Activated naive CD8-positive, alpha-beta T cell treated with anti-CD3 and anti-CD28 coated beads for 36 hours (primary cell): ENCODE results near the gene VWC2L. TPM values are rescaled to one million over a fixed set of nuclear protein-coding genes. Genes with fewer than 3 reads are reported as not detected.

Experiments
- DNase-seq: peaks from one replicate; pipeline ENCODE4 v3.0.0; 2021
- H3K27ac Mint-ChIP-seq: one replicate; pipeline ENCODE4 v1.8.0; 2022; ENCODE audit warnings: mild to moderate bottlenecking, moderate library complexity, mixed read lengths
- H3K27me3 Mint-ChIP-seq: one replicate; pipeline ENCODE4 v1.8.0; 2022; ENCODE audit warnings: mild to moderate bottlenecking, mixed read lengths
- H3K36me3 Mint-ChIP-seq: one replicate; pipeline ENCODE4 v1.8.0; 2021; ENCODE audit warnings: mild to moderate bottlenecking, mixed read lengths
- H3K4me1 Mint-ChIP-seq: one replicate; pipeline ENCODE4 v1.8.0; 2021; ENCODE audit warnings: mixed read lengths
- H3K4me3 Mint-ChIP-seq: one replicate; pipeline ENCODE4 v1.8.0; 2022; ENCODE audit warnings: mild to moderate bottlenecking, moderate library complexity, mixed read lengths
- H3K9me3 Mint-ChIP-seq: one replicate; pipeline ENCODE4 v1.8.0; 2022; ENCODE audit warnings: mixed read lengths
- total RNA-seq, 2 experiments: library from RNA; stranded (reverse); gene quantifications; one replicate each; pipeline ENCODE4 v1.2.3, GENCODE V29; 2021

The VWC2L gene
- total RNA-seq, 2 experiments from 2014 or later: not detected

DNA sequence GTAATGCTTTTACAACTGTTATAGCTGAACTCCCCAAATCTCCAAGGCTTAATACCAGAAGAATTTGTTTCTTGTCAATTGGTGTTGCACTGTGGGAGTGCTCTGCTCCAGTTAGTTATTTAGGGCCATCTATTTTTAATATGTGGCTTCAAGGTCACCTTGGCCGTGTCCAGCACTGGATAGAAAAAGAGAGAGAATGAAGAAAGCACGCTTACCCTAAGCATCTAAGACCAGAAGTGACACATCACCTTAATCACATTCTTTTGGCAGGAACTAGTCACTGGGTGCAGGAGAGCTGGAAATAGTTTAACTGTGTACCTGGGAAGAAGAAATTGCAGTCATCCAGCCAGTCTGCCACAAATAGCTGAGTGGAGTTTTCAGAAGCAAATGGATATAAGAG is 78.8 kb downstream of the VWC2L start:
- no peaks in the 10 kb centered on the region for H3K36me3 Mint-ChIP-seq
- DNase-seq: no peak
- H3K27ac Mint-ChIP-seq: no peak overlapping the region
- H3K4me3 Mint-ChIP-seq: no peak overlapping the region
- H3K9me3 Mint-ChIP-seq: no peaks in the 10 kb centered on the region
- no peaks in the 10 kb centered on the region for H3K27me3 Mint-ChIP-seq
- no peaks in the 10 kb centered on the region for H3K4me1 Mint-ChIP-seq

GRCh38 chr2:214492152-214492551 is 81.3 kb downstream of the VWC2L start:
- H3K4me1 Mint-ChIP-seq: no peaks in the 10 kb centered on the region

DNA sequence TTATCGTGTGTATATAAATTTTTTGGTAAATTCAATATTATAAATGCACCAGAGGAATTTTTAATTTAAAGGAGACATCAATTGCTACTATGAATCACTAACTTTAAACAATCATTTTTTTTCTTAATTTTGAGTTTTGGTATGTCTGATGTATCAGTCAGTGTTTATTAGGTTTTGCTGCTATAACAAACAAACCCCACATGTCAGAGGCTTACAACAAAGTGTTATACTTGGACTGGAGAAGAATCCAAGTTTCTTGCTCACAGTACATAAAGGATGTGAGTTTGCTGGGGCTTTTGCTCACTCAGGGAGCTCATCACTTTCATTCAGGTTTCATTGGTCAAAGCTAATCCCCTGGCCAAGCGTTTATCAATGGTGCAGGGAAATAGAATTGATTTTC is 81.8 kb downstream of the VWC2L start:
- Mint-ChIP-seq H3K9me3 (no peaks in the 10 kb centered on the region), H3K27me3 (no peaks in the 10 kb centered on the region), H3K27ac (no peak overlapping the region), H3K36me3 (no peaks in the 10 kb centered on the region), H3K4me1 (no peaks in the 10 kb centered on the region), H3K4me3 (no peak overlapping the region)
- DNase-seq: no peak

More at GRCh38 chr2:214492152-214492551, 81.3 kb downstream of the VWC2L start:
- Mint-ChIP-seq H3K4me3 (no peak overlapping the region), H3K36me3 (no peaks in the 10 kb centered on the region), H3K27me3 (no peaks in the 10 kb centered on the region), H3K27ac (no peak overlapping the region), H3K9me3 (no peaks in the 10 kb centered on the region)
- DNase-seq: no peak

GRCh38 chr2:214497489-214497888 is 86.6 kb downstream of the VWC2L start:
- no peaks in the 10 kb centered on the region for H3K4me1 Mint-ChIP-seq
- H3K36me3 Mint-ChIP-seq: no peaks in the 10 kb centered on the region
- H3K4me3 Mint-ChIP-seq: no peak overlapping the region
- H3K9me3 Mint-ChIP-seq: no peaks in the 10 kb centered on the region
- no peak overlapping the region for H3K27ac Mint-ChIP-seq
- DNase-seq: no peak
- H3K27me3 Mint-ChIP-seq: no peaks in the 10 kb centered on the region

GRCh38 chr2:214503568-214503967 is 92.7 kb downstream of the VWC2L start:
- Mint-ChIP-seq H3K27me3 (peaks cover 5% of the 10 kb centered on the region), H3K4me1 (no peaks in the 10 kb centered on the region), H3K9me3 (no peaks in the 10 kb centered on the region), H3K4me3 (no peak overlapping the region), H3K36me3 (no peaks in the 10 kb centered on the region), H3K27ac (no peak overlapping the region)
- DNase-seq: no peak

DNA sequence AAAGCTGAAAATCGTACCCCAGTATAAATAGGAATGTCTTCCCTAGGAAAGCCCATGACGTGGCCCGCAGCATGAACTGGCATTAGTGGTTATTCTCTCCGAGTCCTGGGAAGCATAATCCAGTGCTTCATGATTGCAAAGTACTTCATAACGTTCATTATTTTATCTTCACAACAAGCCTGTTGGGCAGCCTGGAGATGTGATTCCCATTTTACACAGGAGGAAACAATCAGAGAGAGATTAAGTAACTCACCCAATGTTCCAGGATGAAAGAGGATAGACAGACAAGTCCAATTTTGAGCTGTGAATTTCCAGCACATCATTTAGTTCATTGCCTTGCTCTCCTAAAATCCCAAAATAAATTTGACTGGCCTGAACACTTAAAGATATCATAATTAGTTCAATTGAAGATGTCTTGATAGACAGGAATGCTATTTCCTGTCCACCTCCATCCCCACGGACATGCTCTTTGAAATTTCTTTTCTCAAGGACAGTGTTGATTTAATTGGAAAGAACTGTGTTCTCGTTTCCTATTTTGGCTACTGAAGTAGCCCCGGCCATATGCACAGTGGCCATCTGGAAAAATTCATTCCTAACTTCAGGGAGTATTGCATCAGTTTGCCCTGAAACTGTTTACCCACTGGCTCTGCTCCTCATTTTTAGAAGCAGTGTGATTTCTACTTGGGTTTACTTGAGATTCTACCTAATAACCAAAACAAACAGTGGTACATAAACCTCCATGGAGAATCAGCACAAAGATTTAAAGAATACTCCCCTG is 93.9 kb downstream of the VWC2L start:
- H3K27me3 Mint-ChIP-seq: peaks cover 5% of the 10 kb centered on the region
- no peaks in the 10 kb centered on the region for H3K9me3 Mint-ChIP-seq
- no peak for DNase-seq
- H3K4me3 Mint-ChIP-seq: no peak overlapping the region
- no peaks in the 10 kb centered on the region for H3K4me1 Mint-ChIP-seq
- no peaks in the 10 kb centered on the region for H3K36me3 Mint-ChIP-seq
- no peak overlapping the region for H3K27ac Mint-ChIP-seq

DNA sequence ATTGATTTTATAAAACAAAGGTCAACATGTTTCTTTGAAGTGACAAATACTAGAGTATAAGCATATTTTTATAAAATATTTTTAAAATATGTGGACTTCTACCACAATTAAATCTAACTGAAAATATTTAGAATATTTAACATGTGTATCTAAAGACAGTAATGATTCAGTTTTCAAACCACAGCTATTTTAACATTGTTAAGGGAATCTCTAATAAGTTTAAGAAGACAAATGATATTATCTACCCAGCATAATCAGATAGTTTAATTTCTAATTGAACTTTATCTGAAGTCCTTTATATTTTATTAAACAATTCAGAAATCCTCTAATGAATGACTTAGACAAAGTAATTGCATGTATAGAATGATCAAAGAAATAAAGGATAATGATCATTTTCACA is 96.2 kb downstream of the VWC2L start:
- no peak for DNase-seq
- peaks cover 9% of the 10 kb centered on the region for H3K27me3 Mint-ChIP-seq
- no peak overlapping the region for H3K27ac Mint-ChIP-seq

DNA sequence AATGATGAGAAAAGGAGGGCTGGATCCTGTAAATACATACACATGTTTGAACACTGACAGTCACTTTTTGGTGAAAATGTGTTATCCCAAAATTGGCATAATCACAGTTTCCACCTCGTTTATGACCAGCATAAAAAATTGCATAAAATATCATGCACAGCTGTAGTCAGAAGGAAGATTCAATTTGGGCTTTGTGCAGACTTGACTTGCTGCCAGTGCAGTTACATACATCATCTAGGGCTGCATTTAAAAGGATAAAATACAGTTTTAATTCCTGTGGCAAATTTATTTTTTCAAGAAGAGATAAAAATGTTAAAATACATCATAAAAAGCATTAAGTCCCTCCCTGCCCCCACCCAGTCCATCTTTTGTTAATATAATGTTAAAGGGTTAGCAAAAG is 103.8 kb downstream of the VWC2L start:
- DNase-seq: no peak
- Mint-ChIP-seq H3K4me3 (no peak overlapping the region), H3K36me3 (no peaks in the 10 kb centered on the region), H3K27ac (no peak overlapping the region), H3K4me1 (no peaks in the 10 kb centered on the region), H3K9me3 (no peaks in the 10 kb centered on the region), H3K27me3 (peaks cover 4% of the 10 kb centered on the region)

More for the DNA sequence above, 96.2 kb downstream of the VWC2L start:
- H3K9me3 Mint-ChIP-seq: no peaks in the 10 kb centered on the region
- H3K36me3 Mint-ChIP-seq: no peaks in the 10 kb centered on the region
- no peak overlapping the region for H3K4me3 Mint-ChIP-seq
- H3K4me1 Mint-ChIP-seq: no peaks in the 10 kb centered on the region

GRCh38 chr2:214515111-214515510 is 104.3 kb downstream of the VWC2L start:
- no peak overlapping the region for H3K4me3 Mint-ChIP-seq
- no peaks in the 10 kb centered on the region for H3K9me3 Mint-ChIP-seq
- DNase-seq: no peak
- peaks cover 4% of the 10 kb centered on the region for H3K27me3 Mint-ChIP-seq
- no peak overlapping the region for H3K27ac Mint-ChIP-seq
- no peaks in the 10 kb centered on the region for H3K4me1 Mint-ChIP-seq
- no peaks in the 10 kb centered on the region for H3K36me3 Mint-ChIP-seq

DNA sequence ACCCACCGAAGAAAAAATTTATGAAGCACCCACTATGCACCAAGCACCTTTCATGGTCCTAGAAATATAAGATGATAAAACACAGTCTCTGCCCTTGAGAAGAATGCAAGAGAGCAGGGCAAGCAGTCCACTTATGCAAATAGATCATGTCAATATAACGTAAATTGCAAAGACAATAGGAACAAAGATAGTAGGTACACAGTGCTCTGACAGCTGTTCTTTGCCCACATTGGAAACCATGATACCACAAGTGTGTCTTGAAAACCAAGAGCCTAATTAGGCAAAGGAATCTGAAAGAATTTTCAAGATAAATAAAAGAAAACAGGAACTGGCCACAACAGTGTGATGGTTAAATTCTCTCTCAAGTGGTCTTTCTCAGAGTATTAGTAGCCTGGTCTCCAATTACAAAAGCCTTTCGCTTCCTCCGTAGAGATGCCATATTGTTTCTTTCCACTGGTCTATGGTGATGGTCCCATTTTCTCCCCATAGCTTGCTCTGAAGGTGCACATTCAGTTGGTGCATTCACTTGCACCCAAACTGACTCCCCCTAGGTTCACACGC is 108.5 kb downstream of the VWC2L start:
- H3K27me3 Mint-ChIP-seq: no peaks in the 10 kb centered on the region

DNA sequence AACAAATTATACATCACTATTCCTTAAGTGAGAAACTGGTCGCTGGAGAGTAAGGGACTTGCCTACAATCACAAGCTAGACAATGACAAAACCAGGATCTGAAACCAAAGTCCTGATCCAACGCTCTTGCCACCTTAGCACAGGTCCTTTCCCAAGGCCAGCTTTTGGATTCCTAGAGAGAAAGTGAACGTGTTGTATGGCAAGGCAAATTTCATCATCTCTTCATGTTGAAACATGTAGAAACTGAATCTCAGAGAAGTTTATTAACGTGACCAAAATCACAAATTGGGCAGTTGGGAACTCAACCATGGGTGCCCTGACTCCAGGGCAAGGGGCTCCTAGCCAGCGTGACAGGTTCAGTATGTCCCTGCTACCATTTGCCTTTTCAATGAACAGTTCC is 118.2 kb downstream of the VWC2L start:
- H3K36me3 Mint-ChIP-seq: no peaks in the 10 kb centered on the region
- DNase-seq: no peak
- no peaks in the 10 kb centered on the region for H3K27me3 Mint-ChIP-seq
- no peak overlapping the region for H3K4me3 Mint-ChIP-seq
- no peak overlapping the region for H3K27ac Mint-ChIP-seq
- no peaks in the 10 kb centered on the region for H3K4me1 Mint-ChIP-seq
- H3K9me3 Mint-ChIP-seq: peaks cover 1% of the 10 kb centered on the region

More for the DNA sequence above, 108.5 kb downstream of the VWC2L start:
- Mint-ChIP-seq H3K4me3 (no peak overlapping the region), H3K9me3 (no peaks in the 10 kb centered on the region), H3K4me1 (no peaks in the 10 kb centered on the region), H3K36me3 (no peaks in the 10 kb centered on the region), H3K27ac (no peak overlapping the region)
- DNase-seq: no peak

- H3K27me3 Mint-ChIP-seq: no peaks in the 10 kb centered on the region
- H3K9me3 Mint-ChIP-seq: peaks cover 1% of the 10 kb centered on the region
- H3K27ac Mint-ChIP-seq: no peak overlapping the region
- no peaks in the 10 kb centered on the region for H3K4me1 Mint-ChIP-seq
- DNase-seq: no peak
- H3K4me3 Mint-ChIP-seq: no peak overlapping the region
- H3K36me3 Mint-ChIP-seq: no peaks in the 10 kb centered on the region
Observed at GRCh38 chr2:214529514-214529913, 118.7 kb downstream of the VWC2L start.

DNA sequence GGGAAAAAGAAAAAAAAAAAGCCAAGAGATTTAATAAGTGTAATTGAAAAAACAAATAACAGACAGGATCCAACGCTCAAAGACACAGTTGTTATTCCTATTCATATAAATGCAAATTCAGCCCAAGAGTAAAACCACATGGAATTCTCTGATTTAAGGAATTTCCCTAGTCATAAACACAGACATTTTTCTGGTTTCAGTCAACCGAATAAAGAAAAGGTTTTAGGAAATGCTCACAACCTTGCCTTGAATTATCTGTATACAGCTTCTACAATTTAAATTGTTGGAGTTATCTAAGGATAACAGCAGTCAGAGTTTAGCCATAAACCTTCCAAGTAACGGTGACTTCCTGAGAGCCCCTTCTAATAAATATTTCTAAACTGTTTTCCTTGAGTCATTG is 122.7 kb downstream of the VWC2L start:
- Mint-ChIP-seq H3K27ac (no peak overlapping the region), H3K4me1 (no peaks in the 10 kb centered on the region), H3K27me3 (no peaks in the 10 kb centered on the region), H3K4me3 (no peak overlapping the region), H3K36me3 (no peaks in the 10 kb centered on the region), H3K9me3 (no peaks in the 10 kb centered on the region)
- no peak for DNase-seq

GRCh38 chr2:214536625-214537024 is 125.8 kb downstream of the VWC2L start:
- Mint-ChIP-seq H3K9me3 (no peaks in the 10 kb centered on the region), H3K36me3 (no peaks in the 10 kb centered on the region), H3K27me3 (no peaks in the 10 kb centered on the region), H3K4me1 (no peaks in the 10 kb centered on the region), H3K27ac (no peak overlapping the region), H3K4me3 (no peak overlapping the region)
- DNase-seq: no peak

GRCh38 chr2:214537929-214538328 is 127.1 kb downstream of the VWC2L start:
- no peaks in the 10 kb centered on the region for H3K9me3 Mint-ChIP-seq
- no peak overlapping the region for H3K27ac Mint-ChIP-seq
- no peaks in the 10 kb centered on the region for H3K27me3 Mint-ChIP-seq
- H3K4me3 Mint-ChIP-seq: no peak overlapping the region
- no peak for DNase-seq
- no peaks in the 10 kb centered on the region for H3K4me1 Mint-ChIP-seq
- H3K36me3 Mint-ChIP-seq: no peaks in the 10 kb centered on the region

DNA sequence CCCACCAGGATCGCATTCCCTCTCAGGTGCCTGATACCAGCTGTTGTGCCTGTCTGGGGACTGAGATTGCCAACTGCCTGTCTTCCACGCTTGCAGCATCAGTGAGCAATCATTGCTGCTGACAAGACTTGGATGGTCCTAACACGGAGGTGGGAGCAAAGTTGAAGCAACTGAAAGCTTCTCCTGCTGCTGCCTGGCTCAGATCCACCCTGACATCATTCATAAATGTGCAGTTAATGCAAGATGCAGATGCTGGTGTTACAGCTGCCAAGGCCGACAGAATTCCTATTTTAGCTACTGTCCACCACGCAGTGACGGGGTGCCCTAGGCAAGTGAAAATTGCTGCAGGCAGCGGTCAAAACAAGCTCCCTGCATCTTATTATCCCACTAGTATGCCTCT is 131.4 kb downstream of the VWC2L start:
- no peaks in the 10 kb centered on the region for H3K36me3 Mint-ChIP-seq
- H3K27me3 Mint-ChIP-seq: no peaks in the 10 kb centered on the region
- no peak for DNase-seq

More for the DNA sequence above, 131.4 kb downstream of the VWC2L start:
- peaks cover 1% of the 10 kb centered on the region for H3K4me1 Mint-ChIP-seq
- H3K9me3 Mint-ChIP-seq: no peaks in the 10 kb centered on the region
- no peak overlapping the region for H3K27ac Mint-ChIP-seq
- H3K4me3 Mint-ChIP-seq: no peak overlapping the region
